BE2C (cell line): ENCODE data around the gene VHLL.

ENCODE experiments used
- DNase-seq: peaks from one replicate; pipeline ENCODE4 v3.0.0-alpha.2; 2020
- H3K27me3 ChIP-seq: fragments of 250-450 bp; sonication (Bioruptor Pico); 2 replicates; pipeline ENCODE4 v1.5.1; 2020; ENCODE audit warnings: mild to moderate bottlenecking
- H3K36me3 ChIP-seq: fragments of 250-450 bp; sonication (Bioruptor Pico); 2 replicates; pipeline ENCODE4 v1.5.1; 2020; ENCODE audit warnings: mild to moderate bottlenecking
- H3K4me1 ChIP-seq: fragments of 250-450 bp; sonication (Bioruptor Pico); 2 replicates; pipeline ENCODE4 v1.5.1; 2020
- H3K4me3 ChIP-seq: 2 replicates; pipeline ENCODE4 v1.5.1; 2011; ENCODE audit warnings: low read depth, low read length
- H3K9me3 ChIP-seq: fragments of 250-450 bp; sonication (Bioruptor Pico); 2 replicates; pipeline ENCODE4 v1.5.1; 2020
- TF ChIP-seq, protein P1 (sequence below): IDR thresholded peaks from 2 replicates; pipeline ENCODE4 v1.5.1; 2012; ENCODE audit warnings: mild to moderate bottlenecking, low read depth, low read length

Gene VHLL

DNA sequence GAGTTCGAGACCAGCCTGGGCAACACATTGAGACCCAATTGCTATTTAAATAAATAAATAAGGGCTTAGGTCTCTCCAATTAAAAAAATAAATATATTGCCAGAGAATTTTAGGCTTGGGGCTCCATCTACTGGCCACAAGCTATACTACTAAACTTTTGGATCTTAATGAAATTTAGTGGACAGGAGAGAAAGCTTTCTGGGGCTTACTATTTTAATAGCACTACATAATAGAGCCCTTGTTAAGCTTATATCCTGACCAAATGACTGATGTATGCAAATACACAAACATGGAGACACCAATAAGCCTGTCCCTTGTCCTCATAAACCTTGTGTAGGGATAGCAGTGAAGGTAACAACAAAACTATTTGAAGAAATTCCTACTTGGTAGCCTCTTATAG, 20.6 kb upstream of the VHLL start:
- peak; percentile 27 for DNase-seq
- Histone ChIP-seq H3K4me3 (no peak overlapping the region), H3K36me3 (peaks cover 97% of the 10 kb centered on the region), H3K4me1 (no peaks in the 10 kb centered on the region), H3K27me3 (no peaks in the 10 kb centered on the region), H3K9me3 (no peaks in the 10 kb centered on the region)
- TF ChIP-seq, protein P1, sequence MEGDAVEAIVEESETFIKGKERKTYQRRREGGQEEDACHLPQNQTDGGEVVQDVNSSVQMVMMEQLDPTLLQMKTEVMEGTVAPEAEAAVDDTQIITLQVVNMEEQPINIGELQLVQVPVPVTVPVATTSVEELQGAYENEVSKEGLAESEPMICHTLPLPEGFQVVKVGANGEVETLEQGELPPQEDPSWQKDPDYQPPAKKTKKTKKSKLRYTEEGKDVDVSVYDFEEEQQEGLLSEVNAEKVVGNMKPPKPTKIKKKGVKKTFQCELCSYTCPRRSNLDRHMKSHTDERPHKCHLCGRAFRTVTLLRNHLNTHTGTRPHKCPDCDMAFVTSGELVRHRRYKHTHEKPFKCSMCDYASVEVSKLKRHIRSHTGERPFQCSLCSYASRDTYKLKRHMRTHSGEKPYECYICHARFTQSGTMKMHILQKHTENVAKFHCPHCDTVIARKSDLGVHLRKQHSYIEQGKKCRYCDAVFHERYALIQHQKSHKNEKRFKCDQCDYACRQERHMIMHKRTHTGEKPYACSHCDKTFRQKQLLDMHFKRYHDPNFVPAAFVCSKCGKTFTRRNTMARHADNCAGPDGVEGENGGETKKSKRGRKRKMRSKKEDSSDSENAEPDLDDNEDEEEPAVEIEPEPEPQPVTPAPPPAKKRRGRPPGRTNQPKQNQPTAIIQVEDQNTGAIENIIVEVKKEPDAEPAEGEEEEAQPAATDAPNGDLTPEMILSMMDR, result peak; percentile 61

DNA sequence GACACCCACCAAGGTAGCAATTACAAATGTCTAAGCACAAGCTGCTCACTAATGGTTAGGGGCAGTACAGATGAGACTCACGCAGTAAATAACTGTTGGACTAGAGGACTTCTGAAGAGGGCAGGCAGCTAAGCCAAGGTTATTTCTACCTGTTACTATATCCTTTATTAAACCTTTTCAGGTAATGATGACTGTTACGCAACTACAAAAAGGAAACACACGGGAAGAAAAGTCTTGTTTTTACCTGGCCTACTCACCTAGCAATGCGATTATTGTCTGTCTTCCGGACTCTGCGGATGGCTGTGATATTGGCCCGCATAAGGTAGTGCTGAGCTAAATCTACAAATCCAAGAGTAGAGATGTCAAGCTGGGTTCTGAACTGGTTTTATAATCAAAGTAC, 17.8 kb upstream of the VHLL start:
- no peaks in the 10 kb centered on the region for H3K9me3 ChIP-seq
- DNase-seq, result no peak
- TF ChIP-seq, protein P1, result no peak
- H3K27me3 ChIP-seq, result no peaks in the 10 kb centered on the region
- H3K4me1 ChIP-seq, result no peaks in the 10 kb centered on the region
- peaks cover 96% of the 10 kb centered on the region for H3K36me3 ChIP-seq
- H3K4me3 ChIP-seq, result no peak overlapping the region

DNA sequence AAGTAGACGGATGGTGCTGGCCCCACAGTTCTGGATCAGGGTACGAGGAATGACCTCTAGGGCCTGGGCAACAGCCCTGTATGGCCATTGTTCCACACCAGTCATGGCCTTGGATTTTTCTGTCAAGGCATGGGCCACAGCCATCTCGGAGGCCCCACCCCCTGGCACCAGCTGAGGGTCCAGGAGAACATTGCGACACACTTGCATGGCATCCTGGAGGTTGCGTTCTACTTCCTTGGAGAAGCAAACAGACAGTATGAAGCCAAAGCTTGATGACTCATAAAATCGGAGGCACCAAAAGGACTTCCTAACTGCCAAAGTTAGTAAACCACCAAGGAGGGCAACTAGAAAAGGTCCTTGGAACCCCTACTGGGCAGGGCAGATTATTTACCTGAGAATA, 11.9 kb upstream of the VHLL start:
- TF ChIP-seq, protein P1, result no peak
- Histone ChIP-seq H3K4me1 (no peaks in the 10 kb centered on the region), H3K9me3 (no peaks in the 10 kb centered on the region), H3K27me3 (no peaks in the 10 kb centered on the region), H3K4me3 (no peak overlapping the region), H3K36me3 (peaks cover 91% of the 10 kb centered on the region)
- DNase-seq, result no peak

DNA sequence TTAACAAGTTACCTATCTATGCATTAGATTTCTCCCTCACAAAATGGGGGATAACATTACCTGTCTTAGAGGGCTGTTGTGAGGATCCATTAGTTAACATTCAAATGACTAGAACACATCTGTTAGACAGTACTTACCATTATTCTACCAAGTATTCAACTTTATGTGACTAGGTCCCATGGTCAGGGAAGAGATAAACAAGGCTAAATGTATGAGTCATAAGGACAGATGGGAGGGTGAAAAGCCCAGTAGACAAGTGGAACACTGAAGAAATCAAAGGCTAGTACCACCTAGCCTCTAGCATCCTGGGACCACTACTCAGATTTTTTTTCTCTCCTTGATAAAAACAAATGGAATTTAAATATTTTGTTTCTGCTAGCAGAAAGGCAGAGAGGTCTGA, 9.0 kb upstream of the VHLL start:
- DNase-seq, result no peak

DNA sequence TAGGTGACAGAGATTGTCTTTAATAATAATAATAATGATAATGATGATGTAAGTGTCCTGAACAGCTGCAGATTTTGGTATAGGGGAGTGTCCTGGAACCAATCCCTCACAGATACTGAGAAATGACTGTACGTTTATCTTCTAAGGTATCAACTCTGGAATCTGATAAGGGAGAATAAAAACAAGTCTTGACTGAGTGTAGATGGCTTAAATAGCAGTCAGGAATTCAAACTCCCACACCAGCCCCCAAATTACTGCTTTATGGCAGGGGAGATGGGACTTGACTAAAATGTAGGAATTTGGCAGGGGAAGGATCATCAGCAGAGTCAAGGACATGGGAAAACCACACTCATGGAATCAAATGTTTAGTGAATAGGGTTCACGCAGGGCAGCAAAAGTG, 6.1 kb upstream of the VHLL start:
- TF ChIP-seq, protein P1, result no peak
- Histone ChIP-seq H3K4me3 (no peak overlapping the region), H3K4me1 (no peaks in the 10 kb centered on the region), H3K9me3 (no peaks in the 10 kb centered on the region), H3K36me3 (peaks cover 53% of the 10 kb centered on the region), H3K27me3 (no peaks in the 10 kb centered on the region)
- no peak for DNase-seq

More for the DNA sequence above, 9.0 kb upstream of the VHLL start:
- no peaks in the 10 kb centered on the region for H3K27me3 ChIP-seq
- TF ChIP-seq, protein P1, result no peak
- no peaks in the 10 kb centered on the region for H3K9me3 ChIP-seq
- H3K4me1 ChIP-seq, result no peaks in the 10 kb centered on the region
- no peak overlapping the region for H3K4me3 ChIP-seq
- peaks cover 81% of the 10 kb centered on the region for H3K36me3 ChIP-seq

DNA sequence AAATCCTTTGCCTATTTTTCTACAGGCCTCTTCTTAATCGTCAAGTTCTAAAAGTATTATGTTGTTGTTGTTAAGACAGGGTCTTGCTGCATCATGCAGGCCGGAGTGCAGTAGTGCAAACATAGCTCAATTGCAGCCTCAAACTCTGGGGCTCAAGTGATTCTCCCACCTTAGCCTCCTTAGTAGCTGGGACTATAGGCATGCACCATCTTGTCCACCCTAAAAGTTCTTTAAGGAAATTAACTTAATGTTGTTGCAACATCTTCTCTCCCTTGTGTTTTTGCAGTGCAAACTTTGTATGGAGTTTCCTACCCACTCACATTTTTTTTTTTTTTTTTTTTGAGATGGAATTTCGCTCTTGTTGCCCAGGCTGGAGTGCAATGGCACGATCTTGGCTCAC, 4.1 kb upstream of the VHLL start:
- Histone ChIP-seq H3K36me3 (peaks cover 33% of the 10 kb centered on the region), H3K9me3 (no peaks in the 10 kb centered on the region), H3K27me3 (no peaks in the 10 kb centered on the region), H3K4me1 (no peaks in the 10 kb centered on the region), H3K4me3 (no peak overlapping the region)
- DNase-seq, result no peak
- TF ChIP-seq, protein P1, result no peak
